CD14-positive monocyte (primary cell): ENCODE results near the gene NCCRP1. TPM values are rescaled to one million over a fixed set of nuclear protein-coding genes. Genes with fewer than 3 reads are reported as not detected.

Experiments used
- DNase-seq, 3 donors: peaks; one replicate each; pipeline ENCODE4 v3.0.0-alpha.2; 2011 to 2022
- H2AFZ ChIP-seq: 2 replicates; pipeline ENCODE4 v1.6.0; 2012; ENCODE audit warnings: mild to moderate bottlenecking, low read depth, low read length, inconsistent platforms; ENCODE audit not compliant: insufficient read depth, poor library complexity, severe bottlenecking
- H3K27ac ChIP-seq, 2 donors: 1 replicate in 1 of 2; 2 replicates in 1 of 2; pipeline ENCODE4 v1.5.1; 2012 to 2013; ENCODE audit warnings: low read length in 2 of 2, control low read depth in 1 of 2, inconsistent platforms in 1 of 2, low read depth in 1 of 2, mild to moderate bottlenecking in 1 of 2
- H3K27me3 ChIP-seq, 2 donors: one replicate each; pipeline versions ENCODE4 v1.6.0 to v1.6.1; 2011 to 2013; ENCODE audit warnings: low read length in 2 of 2; ENCODE audit not compliant: control insufficient read depth in 2 of 2, insufficient read depth in 2 of 2
- H3K36me3 ChIP-seq, 2 donors: replicated peaks in 1 of 2; 1 replicate in 1 of 2; 2 replicates in 1 of 2; pipeline versions ENCODE4 v1.5.1 to v1.6.1; 2012 to 2013; ENCODE audit warnings: low read length in 2 of 2, control low read depth in 1 of 2, inconsistent platforms in 1 of 2, mild to moderate bottlenecking in 1 of 2; ENCODE audit not compliant: insufficient read depth in 2 of 2, control insufficient read depth in 1 of 2
- H3K4me1 ChIP-seq, 2 donors: 1 replicate in 1 of 2; 2 replicates in 1 of 2; pipeline versions ENCODE4 v1.5.1 to v1.6.1; 2012 to 2013; ENCODE audit warnings: low read length in 2 of 2, control low read depth in 1 of 2, inconsistent platforms in 1 of 2, mild to moderate bottlenecking in 1 of 2, moderate library complexity in 1 of 2; ENCODE audit not compliant: insufficient read depth in 2 of 2, control insufficient read depth in 1 of 2
- H3K4me2 ChIP-seq: replicated peaks from 2 replicates; pipeline ENCODE3; 2012; ENCODE audit warnings: low read length, moderate library complexity, mild to moderate bottlenecking; ENCODE audit not compliant: poor library complexity, severe bottlenecking; ENCODE audit errors: extremely low read depth
- H3K4me3 ChIP-seq, 3 experiments: fragments of 200-600 bp in 1 of 3; sonication (generic) in 1 of 3; replicated peaks in 1 of 3; 1 replicate in 2 of 3; 2 replicates in 1 of 3; pipeline ENCODE4 v1.5.1; 2011 to 2013; ENCODE audit warnings: low read length in 3 of 3, mild to moderate bottlenecking in 3 of 3, control low read depth in 2 of 3, low read depth in 2 of 3, inconsistent platforms in 1 of 3, moderate library complexity in 1 of 3
- H3K79me2 ChIP-seq: 2 replicates; pipeline ENCODE4 v1.6.0; 2012; ENCODE audit warnings: mild to moderate bottlenecking, control low read depth, inconsistent platforms, low read length, moderate library complexity; ENCODE audit not compliant: insufficient read depth
- H3K9ac ChIP-seq: 2 replicates; pipeline ENCODE4 v1.6.0; 2017; ENCODE audit warnings: low read length, mild to moderate bottlenecking; ENCODE audit not compliant: insufficient read depth, poor library complexity, severe bottlenecking
- H3K9me3 ChIP-seq, 2 donors: replicated peaks in 1 of 2; 1 replicate in 1 of 2; 2 replicates in 1 of 2; pipeline versions ENCODE4 v1.5.1 to v1.6.1; 2012 to 2013; ENCODE audit warnings: low read length in 2 of 2, control low read depth in 1 of 2; ENCODE audit not compliant: control insufficient read depth in 1 of 2, insufficient read depth in 1 of 2
- H4K20me1 ChIP-seq: 2 replicates; pipeline ENCODE4 v1.6.0; 2012; ENCODE audit warnings: mild to moderate bottlenecking, low read length, control low read depth, moderate library complexity; ENCODE audit not compliant: insufficient read depth
- H3K27ac Mint-ChIP-seq, 7 donors: one replicate each; pipeline ENCODE4 v1.8.0; 2020; ENCODE audit warnings: mild to moderate bottlenecking in 7 of 7, mixed read lengths in 7 of 7, moderate library complexity in 6 of 7, inconsistent platforms in 2 of 7
- H3K27me3 Mint-ChIP-seq, 3 donors: one replicate each; pipeline ENCODE4 v1.8.0; 2021 to 2022; ENCODE audit warnings: low read depth in 3 of 3, mild to moderate bottlenecking in 3 of 3, mixed read lengths in 3 of 3, moderate library complexity in 3 of 3, inconsistent platforms in 1 of 3
- H3K36me3 Mint-ChIP-seq, 2 donors: one replicate each; pipeline ENCODE4 v1.8.0; 2020; ENCODE audit warnings: mixed read lengths in 2 of 2, inconsistent platforms in 1 of 2, mild to moderate bottlenecking in 1 of 2
- H3K4me1 Mint-ChIP-seq: one replicate; pipeline ENCODE4 v1.8.0; 2020; ENCODE audit warnings: mild to moderate bottlenecking, mixed read lengths
- H3K4me3 Mint-ChIP-seq, 2 donors: one replicate each; pipeline ENCODE4 v1.8.0; 2020; ENCODE audit warnings: mild to moderate bottlenecking in 2 of 2, mixed read lengths in 2 of 2, moderate library complexity in 1 of 2
- H3K9me3 Mint-ChIP-seq, 7 donors: one replicate each; pipeline ENCODE4 v1.8.0; 2020 to 2022; ENCODE audit warnings: mixed read lengths in 7 of 7, mild to moderate bottlenecking in 6 of 7, moderate library complexity in 6 of 7, inconsistent platforms in 2 of 7
- CTCF ChIP-seq: fragments of 200-600 bp; IDR thresholded peaks from one replicate; pipeline ENCODE4 v1.8.0; 2022; ENCODE audit warnings: antibody characterized with exemption, mild to moderate bottlenecking
- WGBS: methylation state at CpG from one replicate; pipeline ENCODE4 v1.1.5; 2013; ENCODE audit warnings: missing lambda C conversion rate; ENCODE audit not compliant: insufficient coverage; 5-methylcytosine and 5-hydroxymethylcytosine counted together
- intact Hi-C, 2 donors: fragments of 100-400 bp; cut with micrococcal nuclease; formaldehyde crosslinking; loops; one replicate each; pipeline versions ENCODE4 v1.15.0 to v1.15.1; 2023
- polyA plus RNA-seq, 3 donors: library from polyadenylated mRNA; depleted of rRNA in 1 of 3; unstranded in 2 of 3; stranded (reverse) in 1 of 3; fragments of 300-500 nt in 2 of 3; fragments of >200 nt in 1 of 3; fragmentation: Illumina TruSeq in 2 of 3; gene quantifications; 1 replicate in 2 of 3; 2 replicates in 1 of 3; pipeline ENCODE4 v1.2.3, GENCODE V29; 2012 to 2021

Gene NCCRP1
- polyA plus RNA-seq, 3 donors: not detected

- Histone ChIP-seq H3K36me3 (no peaks in the 10 kb centered on the region), H2AFZ (no peak overlapping the region), H3K27me3 (no peaks in the 10 kb centered on the region), H3K9me3 (no peaks in the 10 kb centered on the region), H3K4me2 (no peak overlapping the region), H3K9ac (no peak overlapping the region), H3K4me1 (peaks cover 0 to 16% of the 10 kb centered on the region in 2 donors), H3K79me2 (peaks cover 12% of the 10 kb centered on the region), H4K20me1 (peaks cover 4% of the 10 kb centered on the region), H3K4me3 (no peak overlapping the region), H3K27ac (no peak overlapping the region)
- Mint-ChIP-seq H3K4me1 (peaks cover 14% of the 10 kb centered on the region), H3K27me3 (no peaks in the 10 kb centered on the region), H3K36me3 (peaks cover 0 to 3% of the 10 kb centered on the region in 2 donors), H3K4me3 (no peak overlapping the region), H3K27ac (peak overlapping the region in 2 of 7 donors; percentile 43 to 82), H3K9me3 (no peaks in the 10 kb centered on the region)
- no peak for TF ChIP-seq CTCF
- 99% methylated on average over 14 of the region's 15 CpGs for WGBS
- intact Hi-C loops: no loop called here
- DNase-seq: no peak
Measured at GRCh38 chr19:39157997-39158389, 38.8 kb upstream of the NCCRP1 start.

- no peak for TF ChIP-seq CTCF
- no peaks in the 10 kb centered on the region for H3K9me3 Mint-ChIP-seq
- no peaks in the 10 kb centered on the region for H3K36me3 ChIP-seq
- no peak overlapping the region for H3K27ac ChIP-seq
- peaks cover 4% of the 10 kb centered on the region for H4K20me1 ChIP-seq
- no peak overlapping the region for H3K4me3 ChIP-seq
- H3K36me3 Mint-ChIP-seq: peaks cover 0 to 3% of the 10 kb centered on the region in 2 donors
- intact Hi-C loops: no loop called here
- peak overlapping the region in 1 of 7 donors; percentile 23 for H3K27ac Mint-ChIP-seq
- peaks cover 0 to 16% of the 10 kb centered on the region in 2 donors for H3K4me1 ChIP-seq
- no peaks in the 10 kb centered on the region for H3K27me3 Mint-ChIP-seq
- H3K4me1 Mint-ChIP-seq: peaks cover 14% of the 10 kb centered on the region
- peaks cover 12% of the 10 kb centered on the region for H3K79me2 ChIP-seq
- H3K9me3 ChIP-seq: no peaks in the 10 kb centered on the region
- no peak for DNase-seq
- no peak overlapping the region for H3K4me2 ChIP-seq
- no peak overlapping the region for H3K9ac ChIP-seq
- H2AFZ ChIP-seq: no peak overlapping the region
- H3K27me3 ChIP-seq: no peaks in the 10 kb centered on the region
- 94% methylated on average over 9 of the region's 12 CpGs for WGBS
- no peak overlapping the region for H3K4me3 Mint-ChIP-seq
Measured at GRCh38 chr19:39158646-39159260, 38.0 kb upstream of the NCCRP1 start.
